IMR-90 (cell line): ENCODE data around the gene PDIA4. TPM values are rescaled to one million over a fixed set of nuclear protein-coding genes. Genes with fewer than 3 reads are reported as not detected.
A peak's percentile ranks its signal among the peaks of the same experiment; 100 is the strongest.

Source experiments
- ATAC-seq: fragments of 200-7000 bp; cut with Tn5 transposase; 2 replicates; pipeline ENCODE4 v1.9.1; 2020; ENCODE audit warnings: low read depth, mild to moderate bottlenecking, moderate library complexity
- BruUV-seq: library from RNA; stranded (reverse); fragments of 400-500 nt; replicated peaks from 2 replicates; lab custom pipeline; 2021; lab: Mats Ljungman, UMichigan
- CTCF ChIA-PET: fragments of 300-600 bp; formaldehyde crosslinking; extraction: SDS; loops from one replicate; lab custom pipeline; 2021; ENCODE audit warnings: antibody characterized with exemption; lab: Yijun Ruan, JAX
- POLR2A ChIA-PET: fragments of 300-600 bp; sonication (Branson Sonifier 250); formaldehyde crosslinking; loops from one replicate; lab custom pipeline; 2022; ENCODE audit warnings: antibody characterized with exemption; ENCODE audit not compliant: unreplicated experiment; lab: Charles Lee
- DNase-seq: peaks from one replicate; pipeline ENCODE4 v3.0.0; 2013
- H2AFZ ChIP-seq: replicated peaks from 2 replicates; pipeline ENCODE3; 2013; ENCODE audit warnings: low read length, mild to moderate bottlenecking; ENCODE audit not compliant: poor library complexity
- H2AK5ac ChIP-seq: 2 replicates; pipeline ENCODE4 v1.6.1; 2013; ENCODE audit warnings: low read depth, low read length, inconsistent platforms
- H2AK9ac ChIP-seq: replicated peaks from 2 replicates; pipeline ENCODE3; 2013; ENCODE audit warnings: mild to moderate bottlenecking, low read depth, low read length, moderate library complexity; ENCODE audit not compliant: poor library complexity
- H2BK120ac ChIP-seq: 2 replicates; pipeline ENCODE4 v1.6.1; 2013; ENCODE audit warnings: low read depth, low read length, inconsistent platforms
- H2BK15ac ChIP-seq: 3 replicates; pipeline ENCODE4 v1.6.1; 2013; ENCODE audit warnings: low read depth, low read length, inconsistent platforms
- H2BK20ac ChIP-seq: 2 replicates; pipeline ENCODE4 v1.6.1; 2013; ENCODE audit warnings: low read depth, mild to moderate bottlenecking, inconsistent platforms, low read length, moderate library complexity
- H2BK5ac ChIP-seq: 2 replicates; pipeline ENCODE4 v1.6.1; 2013; ENCODE audit warnings: mild to moderate bottlenecking, low read depth, low read length, inconsistent platforms; ENCODE audit not compliant: poor library complexity, severe bottlenecking
- H3K14ac ChIP-seq: replicated peaks from 2 replicates; pipeline ENCODE4 v1.6.1; 2013; ENCODE audit warnings: low read depth, low read length, inconsistent platforms
- H3K18ac ChIP-seq: 2 replicates; pipeline ENCODE4 v1.6.1; 2013; ENCODE audit warnings: low read depth, low read length, control low read depth
- H3K23ac ChIP-seq: 2 replicates; pipeline ENCODE4 v1.6.1; 2013; ENCODE audit warnings: low read depth, low read length, inconsistent platforms
- H3K27ac ChIP-seq: 2 replicates; pipeline ENCODE4 v1.5.1; 2013; ENCODE audit warnings: mild to moderate bottlenecking, control low read depth, low read length; ENCODE audit not compliant: insufficient read depth
- H3K27me3 ChIP-seq: 2 replicates; pipeline ENCODE4 v1.6.1; 2013; ENCODE audit warnings: low read length; ENCODE audit not compliant: control insufficient read depth, insufficient read depth
- H3K36me3 ChIP-seq: 2 replicates; pipeline ENCODE4 v1.6.1; 2013; ENCODE audit warnings: low read length, mixed read lengths; ENCODE audit not compliant: control insufficient read depth, insufficient read depth
- H3K4ac ChIP-seq: 2 replicates; pipeline ENCODE4 v1.6.1; 2013; ENCODE audit warnings: low read depth, low read length, inconsistent platforms
- H3K4me1 ChIP-seq: 2 replicates; pipeline ENCODE4 v1.6.1; 2013; ENCODE audit warnings: low read length, mixed read lengths; ENCODE audit not compliant: control insufficient read depth, insufficient read depth
- H3K4me2 ChIP-seq: 2 replicates; pipeline ENCODE4 v1.6.1; 2013; ENCODE audit warnings: low read depth, mild to moderate bottlenecking, control low read depth, low read length, moderate library complexity
- H3K4me3 ChIP-seq: 2 replicates; pipeline ENCODE4 v1.5.1; 2013; ENCODE audit warnings: low read depth, mild to moderate bottlenecking, control low read depth, low read length, moderate library complexity; ENCODE audit not compliant: insufficient read depth
- H3K56ac ChIP-seq: 2 replicates; pipeline ENCODE4 v1.6.1; 2013; ENCODE audit warnings: low read length, inconsistent platforms; ENCODE audit not compliant: insufficient read depth; ENCODE audit errors: extremely low read depth
- H3K79me1 ChIP-seq, 2 experiments: 2 replicates each; pipeline ENCODE4 v1.6.1; 2013; ENCODE audit warnings: low read length in 2 of 2, inconsistent platforms in 1 of 2, low read depth in 1 of 2
- H3K9ac ChIP-seq: 2 replicates; pipeline ENCODE4 v1.6.1; 2013; ENCODE audit warnings: low read depth, low read length, control low read depth
- H3K9me1 ChIP-seq: 2 replicates; pipeline ENCODE4 v1.6.1; 2013; ENCODE audit warnings: low read length, inconsistent platforms; ENCODE audit not compliant: insufficient read depth
- H3K9me3 ChIP-seq: 2 replicates; pipeline ENCODE4 v1.6.1; 2013; ENCODE audit warnings: low read length; ENCODE audit not compliant: control insufficient read depth, insufficient read depth
- H4K20me1 ChIP-seq: 2 replicates; pipeline ENCODE4 v1.6.1; 2013; ENCODE audit warnings: low read length, inconsistent platforms; ENCODE audit not compliant: insufficient read depth
- H4K5ac ChIP-seq: 2 replicates; pipeline ENCODE4 v1.6.1; 2013; ENCODE audit warnings: mild to moderate bottlenecking, low read depth, low read length, control low read depth
- H4K8ac ChIP-seq, 2 experiments: 2 replicates each; pipeline ENCODE4 v1.6.1; 2013; ENCODE audit warnings: low read depth in 2 of 2, low read length in 2 of 2, control low read depth in 1 of 2, inconsistent platforms in 1 of 2
- H4K91ac ChIP-seq: 2 replicates; pipeline ENCODE4 v1.6.1; 2013; ENCODE audit warnings: low read depth, low read length, inconsistent platforms; ENCODE audit not compliant: insufficient read depth
- CEBPB ChIP-seq: IDR thresholded peaks from 2 replicates; pipeline ENCODE4 v1.6.1; 2012; ENCODE audit warnings: low read depth, low read length, improper control_type of control experiment
- CHD1 ChIP-seq: IDR thresholded peaks from 2 replicates; pipeline ENCODE4 v1.6.1; 2012; ENCODE audit warnings: low read depth, low read length, improper control_type of control experiment
- FOS ChIP-seq: fragments of 150-350 bp; IDR thresholded peaks from 2 replicates; pipeline ENCODE4 v1.6.1; 2016; ENCODE audit warnings: low read depth, low read length
- SMC3 ChIP-seq: fragments of 150-350 bp; IDR thresholded peaks from 2 replicates; pipeline ENCODE4 v1.6.1; 2016; ENCODE audit warnings: low read depth, mild to moderate bottlenecking, antibody characterized with exemption, low read length, moderate library complexity
- USF2 ChIP-seq: fragments of 150-350 bp; IDR thresholded peaks from 2 replicates; pipeline ENCODE4 v1.6.1; 2017; ENCODE audit warnings: mild to moderate bottlenecking, antibody characterized with exemption, low read length, low read depth
- WGBS, 2 experiments: methylation state at CpG; one replicate each; pipeline versions ENCODE4 v1.1.5 to v1.1.7; 2013; ENCODE audit warnings: missing lambda C conversion rate in 2 of 2; ENCODE audit not compliant: insufficient read length in 1 of 2; ENCODE audit errors: extremely low coverage in 2 of 2; 5-methylcytosine and 5-hydroxymethylcytosine counted together
- dilution Hi-C: fragments of 300-500 bp; cut with HindIII; formaldehyde crosslinking; loops from one replicate; pipeline ENCODE4 v1.14.3; 2018; ENCODE audit warnings: low sequenced_read_pairs; ENCODE audit not compliant: unreplicated experiment
- in situ Hi-C: fragments of 300-500 bp; cut with MboI; formaldehyde crosslinking; loops from 3 replicates; pipeline ENCODE4 v1.14.3; 2019; ENCODE audit warnings: low sequenced_read_pairs, inconsistent platforms, mixed read lengths
- intact Hi-C: fragments of 100-400 bp; cut with micrococcal nuclease; formaldehyde crosslinking; loops from 2 replicates; pipeline ENCODE4 v1.10.0; 2022
- polyA plus RNA-seq, 3 experiments: library from polyadenylated mRNA; depleted of rRNA; stranded (reverse); fragments of >200 nt; gene quantifications; 2 replicates each; pipeline ENCODE4 v1.2.3, GENCODE V29; 2012; ENCODE audit warnings: low replicate concordance in 1 of 3
- total RNA-seq: library from RNA; depleted of rRNA; stranded (reverse); fragments of >200 nt; gene quantifications from 2 replicates; pipeline ENCODE4 v1.2.3, GENCODE V29; 2012

The PDIA4 gene
- total and polyA plus RNA-seq, 2 of the 4 experiments (the other 2 are of a cell fraction): 241 to 304 TPM

GRCh38 chr7:148987010-148987750, 41.1 kb downstream of the PDIA4 start:
- peak overlapping the region; percentile 11 for H3K27ac ChIP-seq
- H2AFZ ChIP-seq: peak overlapping the region; percentile 94
- H3K36me3 ChIP-seq: no peaks in the 10 kb centered on the region
- dilution Hi-C loops (no loop called here), in situ Hi-C loops (no loop called here), intact Hi-C loops (loop anchor here (1.0 to 5.0 kb wide), 2 partner anchors 41 to 80 kb away; partner anchors contain the start of gene PDIA4)
- no TSS peak for BruUV-seq
- H3K4me1 ChIP-seq: peaks cover 1% of the 10 kb centered on the region; the same call in 1 of the 2 replicates
- ChIA-PET CTCF (interaction anchor here (0.5 to 2.0 kb wide), 2 partner anchors 24 to 79 kb away, joined by 3 to 6 read pairs; no protein-coding TSS in a partner anchor), POLR2A (no interaction called here)
- peaks cover 5% of the 10 kb centered on the region; the same call in 1 of the 2 replicates for H3K9me1 ChIP-seq
- TF ChIP-seq CHD1: no peak; the same call in 1 of the 2 replicates
- no peak for TF ChIP-seq USF2
- peak; percentile 87 for TF ChIP-seq CEBPB
- peak; percentile 68; the same call in 1 of the 2 replicates for TF ChIP-seq FOS
- TF ChIP-seq SMC3: no peak
- H2BK20ac ChIP-seq: no peak overlapping the region
- peak overlapping the region; percentile 6 for H2AK9ac ChIP-seq
- peak overlapping the region; percentile 46 for H3K4ac ChIP-seq
- peak overlapping the region; percentile 11 for H3K14ac ChIP-seq
- H2AK5ac ChIP-seq: no peak overlapping the region
- peak overlapping the region; percentile 84 for H3K4me2 ChIP-seq
- DNase-seq (peak; percentile 91), ATAC-seq (peak; percentile 87)
- no peaks in the 10 kb centered on the region for H3K9me3 ChIP-seq
- peak overlapping the region; percentile 74 for H3K4me3 ChIP-seq
- no peaks in the 10 kb centered on the region for H3K79me1 ChIP-seq
- peak overlapping the region; percentile 31 for H3K56ac ChIP-seq
- 0% methylated on average over 4 of the region's 17 CpGs; no CpG with 5 or more reads in 1 of the 2 experiments for WGBS, 2 experiments
- peak overlapping the region; percentile 41 for H3K9ac ChIP-seq
- peak overlapping the region; percentile 67 for H2BK5ac ChIP-seq
- 0 out of 2 replicates have a peak overlapping the region, but pooled peaks have one; percentile 9 for H3K23ac ChIP-seq
- no peak overlapping the region for H4K91ac ChIP-seq
- peaks cover 2% of the 10 kb centered on the region; the same call in 1 of the 2 replicates for H4K20me1 ChIP-seq
- peak overlapping the region; percentile 55; the same call in 1 of the 2 replicates for H4K5ac ChIP-seq
- no peak overlapping the region for H3K18ac ChIP-seq
- H2BK120ac ChIP-seq: peak overlapping the region; percentile 9; the same call in 1 of the 2 replicates
- no peak overlapping the region for H2BK15ac ChIP-seq
- peak overlapping the region; percentile 5 to 77; a peak in 2 of 4 replicates for H4K8ac ChIP-seq
- no peaks in the 10 kb centered on the region for H3K27me3 ChIP-seq
